Suprapubic skin (tissue), 4 donors: ENCODE results near the gene IRGQ. TPM values are rescaled to one million over a fixed set of nuclear protein-coding genes. Genes with fewer than 3 reads are reported as not detected.
"Not testable (repeated sequence)": the region's sequence is repeated elsewhere in the genome, so short reads cannot be mapped to it uniquely, and the experiment has no call there.

Experiments used
- DNase-seq, 2 donors: peaks; one replicate each; pipeline ENCODE4 v3.0.0-alpha.2; 2019; ENCODE audit warnings: low spot score in 2 of 2
- H3K27ac ChIP-seq: fragments of 200-600 bp; sonication (generic); one replicate; pipeline ENCODE4 v1.5.1; 2019
- H3K27me3 ChIP-seq: fragments of 200-600 bp; sonication (generic); one replicate; pipeline ENCODE4 v1.5.1; 2019
- H3K36me3 ChIP-seq: fragments of 200-600 bp; sonication (generic); one replicate; pipeline ENCODE4 v1.5.1; 2019
- H3K4me1 ChIP-seq: fragments of 200-600 bp; sonication (generic); one replicate; pipeline ENCODE4 v1.5.1; 2019
- H3K4me3 ChIP-seq: fragments of 200-600 bp; sonication (generic); one replicate; pipeline ENCODE4 v1.5.1; 2019; ENCODE audit warnings: mild to moderate bottlenecking
- H3K9me3 ChIP-seq: fragments of 200-600 bp; sonication (generic); one replicate; pipeline ENCODE4 v1.5.1; 2019
- CTCF ChIP-seq, 2 donors: fragments of 200-600 bp in 1 of 2; fragments of 450-650 bp in 1 of 2; sonication (generic) in 1 of 2; IDR thresholded peaks; one replicate each; pipeline ENCODE4 v1.5.1; 2016 to 2019; ENCODE audit warnings: antibody characterized with exemption in 2 of 2, mild to moderate bottlenecking in 1 of 2, moderate library complexity in 1 of 2
- EP300 ChIP-seq: sonication (generic); formaldehyde crosslinking; IDR thresholded peaks from one replicate; pipeline ENCODE4 v1.6.1; 2017; ENCODE audit warnings: antibody characterized with exemption
- POLR2A ChIP-seq, 2 donors: fragments of 450-650 bp; IDR thresholded peaks; one replicate each; pipeline ENCODE4 v1.6.1; 2017; ENCODE audit warnings: antibody characterized with exemption in 2 of 2, mild to moderate bottlenecking in 2 of 2, moderate library complexity in 2 of 2
- POLR2AphosphoS5 ChIP-seq, 3 donors: sonication (generic); formaldehyde crosslinking; IDR thresholded peaks; one replicate each; pipeline ENCODE4 v1.6.1; 2017; ENCODE audit warnings: antibody characterized with exemption in 3 of 3
- WGBS: methylation state at CpG from one replicate; pipeline ENCODE4 v1.1.5; 2018; 5-methylcytosine and 5-hydroxymethylcytosine counted together
- total RNA-seq, 4 donors: library from RNA; depleted of rRNA; stranded (reverse); fragments of >200 nt; gene quantifications; one replicate each; pipeline ENCODE4 v1.1.0, GENCODE V29; 2016

Gene IRGQ
- total RNA-seq, 4 donors from 2014 or later = 17.2 to 24.7 (median 19.9) TPM

GRCh38 chr19:43640424-43640757 is 44.5 kb upstream of the IRGQ start:
- H3K27me3 ChIP-seq = peaks cover 12% of the 10 kb centered on the region
- peak overlapping the region; percentile 55 for H3K4me3 ChIP-seq
- WGBS = 0% methylated on average over 1 of the region's 9 CpGs
- peaks cover 28% of the 10 kb centered on the region for H3K4me1 ChIP-seq
- TF ChIP-seq CTCF (IDR thresholded peaks at IDR 0.05) = no peak
- TF ChIP-seq POLR2A (IDR thresholded peaks at IDR 0.05) = no peak
- TF ChIP-seq POLR2AphosphoS5 (IDR thresholded peaks at IDR 0.05) = no peak
- TF ChIP-seq EP300 = no peak
- H3K36me3 ChIP-seq = no peaks in the 10 kb centered on the region
- H3K9me3 ChIP-seq = no peaks in the 10 kb centered on the region
- H3K27ac ChIP-seq = no peak overlapping the region
- DNase-seq = no peak

- H3K36me3 ChIP-seq = no peaks in the 10 kb centered on the region
- WGBS = under 1% methylated on average over 53 of the region's 110 CpGs
- no peak within 1 kb of the TSS for H3K27ac ChIP-seq
- H3K4me1 ChIP-seq = peaks cover 34% of the 10 kb centered on the region
- no peaks in the 10 kb centered on the region for H3K9me3 ChIP-seq
- peak within 1 kb of the TSS; percentile 55 for H3K4me3 ChIP-seq
- peaks cover 12% of the 10 kb centered on the region for H3K27me3 ChIP-seq
- no peak for TF ChIP-seq POLR2AphosphoS5 (IDR thresholded peaks at IDR 0.05)
- TF ChIP-seq POLR2A (IDR thresholded peaks at IDR 0.05) = no peak
- TF ChIP-seq EP300 = no peak
- TF ChIP-seq CTCF (IDR thresholded peaks at IDR 0.05) = no peak
- DNase-seq = no peak
Observed at GRCh38 chr19:43639519-43640423, 43.8 kb upstream of the IRGQ start, which contains the start of gene CADM4. CADM4 (minus strand) TSS chr19:43639850; CDS start chr19:43639790, 60 bp downstream.

GRCh38 chr19:43638995-43639518 is 43.1 kb upstream of the IRGQ start:
- peaks cover 41% of the 10 kb centered on the region for H3K4me1 ChIP-seq
- no peaks in the 10 kb centered on the region for H3K36me3 ChIP-seq
- H3K4me3 ChIP-seq = peak overlapping the region; percentile 55
- H3K9me3 ChIP-seq = no peaks in the 10 kb centered on the region
- peaks cover 12% of the 10 kb centered on the region for H3K27me3 ChIP-seq
- no peak for DNase-seq
- no peak overlapping the region for H3K27ac ChIP-seq
- 11% methylated on average over 18 of the region's 18 CpGs for WGBS
- no peak for TF ChIP-seq POLR2A (IDR thresholded peaks at IDR 0.05)

- TF ChIP-seq EP300 = no peak
- TF ChIP-seq POLR2A (IDR thresholded peaks at IDR 0.05) = no peak
- no peak for TF ChIP-seq CTCF (IDR thresholded peaks at IDR 0.05)
- no peak for TF ChIP-seq POLR2AphosphoS5 (IDR thresholded peaks at IDR 0.05)
- no peak overlapping the region for H3K27ac ChIP-seq
- peak overlapping the region; percentile 55 for H3K4me3 ChIP-seq
Observed at GRCh38 chr19:43638214-43638994, 42.5 kb upstream of the IRGQ start.

GRCh38 chr19:43636121-43636683 is 40.3 kb upstream of the IRGQ start:
- Histone ChIP-seq H3K36me3 (no peaks in the 10 kb centered on the region), H3K4me3 (no peak overlapping the region), H3K4me1 (peaks cover 48% of the 10 kb centered on the region), H3K27ac (no peak overlapping the region), H3K9me3 (no peaks in the 10 kb centered on the region), H3K27me3 (peaks cover 12% of the 10 kb centered on the region)
- 84% methylated on average over 11 of the region's 14 CpGs for WGBS
- TF ChIP-seq CTCF (IDR thresholded peaks at IDR 0.05) (no peak), POLR2A (IDR thresholded peaks at IDR 0.05) (no peak), EP300 (no peak), POLR2AphosphoS5 (IDR thresholded peaks at IDR 0.05) (no peak)
- DNase-seq = peak in 1 of 2 donors; percentile 53

More at GRCh38 chr19:43638214-43638994, 42.5 kb upstream of the IRGQ start:
- no peak for DNase-seq
- WGBS = 75% methylated on average over 13 of the region's 13 CpGs
- Histone ChIP-seq H3K4me1 (peaks cover 48% of the 10 kb centered on the region), H3K9me3 (no peaks in the 10 kb centered on the region), H3K27me3 (peaks cover 12% of the 10 kb centered on the region), H3K36me3 (no peaks in the 10 kb centered on the region)

GRCh38 chr19:43635561-43635940 is 39.6 kb upstream of the IRGQ start:
- Histone ChIP-seq H3K4me3 (peak overlapping the region; percentile 5), H3K27me3 (peaks cover 10% of the 10 kb centered on the region), H3K4me1 (peaks cover 46% of the 10 kb centered on the region), H3K27ac (peak overlapping the region; percentile 60)
- H3K9me3 ChIP-seq, H3K36me3 ChIP-seq, DNase-seq: not testable (repeated sequence)
- 72% methylated on average over 2 of the region's 2 CpGs for WGBS
